Left lobe of liver (tissue), 2 donors: ENCODE data around the gene USP35. TPM values are rescaled to one million over a fixed set of nuclear protein-coding genes. Genes with fewer than 3 reads are reported as not detected.
"Not testable (repeated sequence)": the region's sequence is repeated elsewhere in the genome, so short reads cannot be mapped to it uniquely, and the experiment has no call there.

Experiments
- ATAC-seq: fragments of 200-7000 bp; cut with Tn5 transposase; one replicate; pipeline ENCODE4 v1.9.1; 2020; ENCODE audit warnings: mild to moderate bottlenecking, moderate library complexity
- DNase-seq: peaks from one replicate; pipeline ENCODE4 v3.0.0-alpha.2; 2020; ENCODE audit warnings: low spot score
- total RNA-seq: library from RNA; stranded (reverse); gene quantifications from one replicate; pipeline ENCODE4 v1.2.1, GENCODE V29; 2021
- donor health status: DM: no; HTN: no; CAD: no; lungs with moderate emphysema.
- donor health status: DM: no; HTN: yes; CAD: no.

Gene USP35
- total RNA-seq, 1 donor from 2014 or later = 7.8 TPM

DNA sequence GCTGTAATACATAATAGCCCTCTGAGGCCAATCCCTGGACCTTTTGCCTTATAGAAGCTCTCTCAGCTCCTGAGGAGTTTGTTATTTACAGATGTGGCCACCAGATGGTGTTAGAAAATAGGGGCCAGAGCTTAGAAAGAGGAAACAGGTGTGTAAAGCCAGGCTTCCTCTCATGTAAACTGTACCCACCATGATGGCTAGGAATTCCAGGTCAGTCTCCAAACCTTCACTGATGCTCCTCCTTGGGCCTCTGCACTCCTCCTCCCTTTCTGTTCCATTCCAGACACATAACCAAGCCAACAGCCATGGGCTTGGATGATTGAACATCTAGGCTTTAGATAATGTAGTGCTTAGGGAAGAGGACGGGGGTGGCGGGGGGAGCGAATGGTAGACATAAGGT lies 39.7 kb downstream of the USP35 start:
- peak; percentile 40 for DNase-seq
- peak; percentile 88 for ATAC-seq

DNA sequence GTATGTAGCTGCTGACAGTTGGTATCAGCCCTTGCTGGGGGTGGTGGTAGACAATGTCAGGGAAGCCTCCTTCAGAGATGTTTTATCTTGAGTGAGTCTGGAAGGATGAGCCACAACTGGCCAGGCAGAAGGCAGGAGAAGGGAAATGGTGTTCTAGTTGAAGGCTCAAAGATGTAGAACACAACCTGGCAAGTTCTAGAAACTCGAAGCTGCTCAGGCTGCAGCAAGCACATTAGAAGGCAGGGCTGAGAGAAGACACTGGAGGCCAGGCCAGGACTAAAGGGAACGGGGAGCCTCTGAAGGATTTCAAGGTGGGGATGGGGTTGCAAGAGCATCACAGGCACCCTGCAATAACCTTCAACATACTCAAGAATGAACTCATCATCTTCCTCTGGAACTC lies 40.4 kb downstream of the USP35 start:
- ATAC-seq (no peak), DNase-seq (peak; percentile 33)

DNA sequence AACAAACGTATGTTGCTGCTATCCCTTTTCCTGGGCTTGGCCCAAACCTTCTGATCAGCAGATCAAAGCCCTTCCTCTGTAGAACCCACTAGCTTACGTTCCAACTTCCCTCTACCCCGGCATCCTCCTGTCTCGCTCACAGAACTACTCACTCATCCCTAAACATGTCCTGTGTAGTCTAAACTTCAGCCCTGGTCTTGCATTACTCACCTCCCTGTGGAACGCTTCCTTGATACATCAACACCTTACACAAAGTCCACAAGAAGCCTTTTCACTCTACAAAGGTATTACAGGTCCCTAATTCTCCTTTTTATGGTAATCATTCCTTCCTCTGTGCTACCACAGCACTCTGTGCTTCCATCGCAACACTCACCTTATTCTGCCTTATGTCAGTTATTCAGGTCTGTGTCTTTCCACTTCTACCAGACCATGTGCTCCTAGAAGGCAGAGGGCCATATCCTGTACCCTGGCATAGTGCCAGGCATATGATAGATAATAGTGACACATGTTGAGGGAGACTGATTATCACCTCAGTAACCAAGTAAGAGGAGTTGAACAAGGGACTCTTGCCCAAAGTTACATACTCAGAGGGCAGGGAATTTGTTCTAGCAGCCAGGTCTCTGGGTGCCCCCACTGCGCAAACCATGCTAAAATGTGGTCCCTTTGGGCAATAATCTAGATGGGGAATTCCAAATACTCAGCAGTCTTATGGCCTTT lies 41.6 kb downstream of the USP35 start:
- DNase-seq (no peak), ATAC-seq (no peak)

DNA sequence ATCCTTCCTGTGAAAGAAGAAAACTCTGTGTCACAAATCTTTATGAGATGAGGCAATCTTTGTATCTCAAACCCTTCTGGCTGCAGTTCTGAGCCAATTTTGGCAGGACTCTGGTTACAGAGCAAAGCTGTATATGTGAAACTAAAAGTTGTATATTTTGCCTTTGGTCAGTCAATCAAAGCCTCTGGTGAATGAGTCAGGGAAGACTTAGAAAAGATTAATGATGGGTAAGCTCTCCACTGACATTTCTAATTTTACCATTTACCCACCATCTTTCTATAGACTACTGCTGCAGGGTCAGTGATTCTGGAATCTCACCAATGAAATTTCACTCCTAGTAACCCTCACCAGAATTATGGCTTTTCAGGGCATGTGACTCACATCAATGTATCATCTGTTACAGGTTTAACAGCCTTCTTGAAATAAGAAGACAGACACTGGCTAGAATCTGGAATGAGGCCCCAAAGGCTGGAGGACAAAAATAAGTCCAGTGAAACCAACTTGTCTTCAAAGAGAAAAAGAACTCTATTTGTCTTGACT lies 43.3 kb downstream of the USP35 start:
- DNase-seq = no peak

DNA sequence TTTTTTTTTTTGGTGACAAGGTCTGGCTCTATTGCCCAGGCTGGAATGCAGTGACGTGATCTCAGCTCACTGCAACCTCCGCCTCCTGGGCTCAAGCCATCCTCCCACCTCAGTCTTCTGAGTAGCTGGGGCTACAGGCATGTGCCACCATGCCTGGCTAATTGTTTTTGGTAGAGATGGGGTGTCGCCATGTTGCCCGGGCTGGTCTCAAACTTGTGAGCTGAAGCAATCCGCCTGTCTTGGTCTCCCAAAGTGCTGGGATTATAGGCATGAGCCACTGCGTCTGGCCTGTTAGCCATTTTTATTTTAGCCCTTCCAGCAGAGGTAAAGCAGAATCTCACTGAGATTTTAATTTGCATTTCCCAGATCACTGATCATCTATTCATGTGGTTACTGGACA lies 44.3 kb downstream of the USP35 start:
- ATAC-seq, DNase-seq: not testable (repeated sequence)

More for the DNA sequence above, 43.3 kb downstream of the USP35 start:
- ATAC-seq = peak; percentile 25

DNA sequence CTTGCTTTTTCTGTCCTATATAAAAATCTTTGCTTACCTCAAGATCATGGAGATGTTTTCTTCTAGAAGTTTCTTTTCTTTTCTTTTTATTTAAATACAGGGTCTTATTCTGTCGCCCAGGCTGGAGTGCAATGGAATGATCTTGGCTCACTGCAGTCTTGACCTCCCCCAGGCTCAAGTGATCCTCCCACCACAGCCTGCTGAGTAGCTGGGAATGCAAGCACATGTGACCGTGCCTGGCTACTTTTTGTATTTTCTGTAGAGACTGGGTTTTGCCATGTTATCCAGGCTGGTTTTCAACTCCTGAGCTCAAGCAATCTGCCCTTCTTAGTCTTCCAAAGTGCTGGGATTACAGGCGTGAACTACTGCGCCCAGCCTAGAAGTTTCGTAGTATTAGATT lies 45.3 kb downstream of the USP35 start:
- DNase-seq (no peak), ATAC-seq (no peak)

DNA sequence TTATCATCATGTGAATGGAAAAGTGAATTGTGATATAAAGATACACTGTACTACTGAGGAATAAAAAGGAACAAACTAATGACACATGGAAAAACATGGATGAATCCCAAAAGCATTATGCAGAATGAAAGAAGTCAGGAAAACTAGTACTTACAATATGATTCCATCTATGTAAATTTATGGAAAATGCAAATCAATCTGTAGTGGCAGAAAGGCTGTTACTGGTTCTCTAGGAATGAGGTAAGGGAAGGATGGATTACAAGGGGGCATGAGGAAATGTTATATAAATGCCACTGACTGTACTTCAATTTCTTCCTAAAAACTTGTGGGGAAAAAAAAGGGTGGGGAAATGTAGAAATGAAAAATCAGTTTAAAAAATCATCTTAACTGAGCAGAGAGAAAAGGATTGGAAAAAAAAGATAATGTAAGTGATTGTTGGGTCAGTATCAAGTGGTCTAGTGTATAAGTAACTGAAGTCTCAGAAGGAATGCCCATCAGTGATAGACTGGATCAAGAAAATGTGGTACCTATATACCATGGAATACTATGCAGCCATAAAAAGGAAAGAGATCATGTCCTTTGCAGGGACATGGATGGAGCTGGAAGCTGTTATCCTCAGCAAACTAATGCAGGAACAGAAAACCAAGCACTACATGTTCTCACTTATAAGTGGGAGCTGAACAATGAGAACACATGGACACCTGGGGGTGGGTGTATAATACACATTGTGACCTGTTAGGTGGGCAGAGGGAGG lies 48.8 kb downstream of the USP35 start:
- DNase-seq (no peak), ATAC-seq (no peak)

DNA sequence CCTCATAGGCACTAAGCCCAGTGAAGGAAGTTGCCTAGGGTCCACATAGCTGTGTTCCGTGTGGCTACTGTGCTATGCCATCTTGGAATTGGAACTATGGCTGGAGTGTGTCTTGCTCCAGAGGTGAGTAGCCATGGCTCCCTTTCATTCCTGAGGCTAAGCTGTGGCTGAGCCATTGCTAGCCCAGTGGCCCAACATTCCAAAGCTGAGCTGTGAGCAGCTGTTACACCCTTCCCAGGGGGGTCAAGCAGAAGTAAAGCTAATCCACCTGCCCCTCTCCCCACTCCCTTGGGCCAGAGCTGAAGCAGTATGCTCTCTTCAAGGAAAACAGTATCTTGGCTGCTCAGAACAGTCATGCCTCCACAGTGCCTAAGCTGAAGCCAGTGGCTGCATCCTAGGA lies 51.1 kb downstream of the USP35 start:
- no peak for ATAC-seq
- no peak for DNase-seq

DNA sequence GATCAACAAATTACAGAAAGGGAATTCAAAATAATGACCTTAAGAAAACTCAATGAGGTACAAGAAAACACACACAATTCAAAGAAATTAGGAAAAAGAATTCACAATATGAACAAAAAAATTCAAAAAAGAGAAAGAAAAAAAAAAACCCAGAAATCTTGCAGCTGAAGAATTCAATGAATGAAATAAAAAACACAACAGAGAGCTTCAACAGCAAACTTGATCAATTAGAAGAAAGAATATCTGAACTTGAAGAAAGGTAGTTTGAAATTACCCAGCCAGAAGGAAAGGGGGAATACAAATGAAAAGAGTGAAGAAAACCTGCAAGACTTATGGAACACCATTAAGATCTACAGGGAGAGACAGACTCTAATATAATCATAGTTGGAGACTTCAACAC lies 52.8 kb downstream of the USP35 start:
- no peak for DNase-seq
- ATAC-seq = no peak

DNA sequence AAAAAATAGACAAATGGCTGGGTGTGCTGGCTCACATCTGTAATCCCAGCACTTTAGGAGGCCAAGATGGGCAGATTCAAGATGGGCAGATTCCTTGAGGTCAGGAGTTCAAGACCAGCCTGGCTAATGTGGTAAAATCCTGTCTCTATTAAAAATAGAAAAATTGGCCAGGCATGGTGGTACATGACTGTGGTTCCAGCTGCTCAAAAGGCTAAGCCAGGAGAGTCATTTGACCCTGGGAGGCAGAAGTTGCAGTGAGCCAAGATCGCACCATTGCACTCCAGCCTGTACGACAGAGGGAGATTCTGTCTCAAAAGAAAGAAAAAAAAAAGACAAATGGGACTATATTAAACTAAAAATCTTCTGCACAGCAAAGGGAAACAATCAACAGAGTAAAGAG lies 55.4 kb downstream of the USP35 start:
- ATAC-seq = no peak
- no peak for DNase-seq

DNA sequence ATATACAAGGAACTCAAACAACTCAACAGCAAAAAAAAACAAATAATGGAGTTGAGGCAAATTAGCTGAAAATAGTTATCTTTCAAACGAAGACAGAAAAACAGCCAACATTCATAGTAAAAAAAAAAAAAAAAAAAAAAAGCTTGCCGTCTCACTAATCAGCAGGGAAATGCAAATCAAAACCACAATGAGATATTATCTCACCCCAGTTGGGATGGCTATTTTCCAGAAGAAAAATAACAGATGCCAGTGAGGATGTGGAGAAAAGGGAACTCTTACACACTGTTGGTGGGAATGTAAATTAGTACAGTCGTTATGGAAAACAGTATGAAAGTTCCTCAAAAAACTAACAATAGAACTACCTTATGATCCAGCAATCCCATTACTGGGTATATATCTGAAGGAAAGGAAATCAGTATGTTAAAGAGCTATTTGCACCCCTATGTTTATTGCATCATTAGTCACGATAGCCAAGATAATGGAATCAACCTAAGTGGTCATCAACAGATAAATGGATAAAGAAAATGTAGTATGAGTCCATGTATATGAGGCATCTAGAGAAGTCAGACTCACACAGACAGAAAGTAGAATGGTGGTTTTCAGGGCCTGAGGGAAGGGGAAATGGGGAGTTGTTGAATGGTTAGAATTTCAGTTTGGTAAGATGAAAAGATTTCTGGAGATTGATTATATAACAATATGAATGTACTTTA lies 56.0 kb downstream of the USP35 start:
- ATAC-seq (no peak), DNase-seq (no peak)

DNA sequence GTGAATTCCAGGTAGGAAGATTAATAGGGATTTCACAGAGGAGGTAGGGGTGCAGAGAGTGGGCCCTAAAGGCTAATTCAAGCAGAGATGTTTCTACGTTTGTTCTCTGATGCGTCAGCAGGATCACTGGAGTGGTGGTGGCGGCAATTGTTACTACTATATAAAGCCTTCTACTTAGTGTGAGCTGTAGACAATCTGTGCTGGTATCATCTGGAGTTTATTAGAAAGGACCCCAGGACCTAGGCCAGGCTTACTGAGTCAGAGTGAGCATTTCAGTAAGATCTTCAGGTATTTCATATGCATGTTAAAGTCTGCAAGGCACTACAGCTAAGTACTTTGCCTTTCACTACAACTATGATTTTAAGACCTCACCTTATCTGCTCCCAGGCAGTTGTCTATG lies 59.5 kb downstream of the USP35 start:
- no peak for DNase-seq
- no peak for ATAC-seq

DNA sequence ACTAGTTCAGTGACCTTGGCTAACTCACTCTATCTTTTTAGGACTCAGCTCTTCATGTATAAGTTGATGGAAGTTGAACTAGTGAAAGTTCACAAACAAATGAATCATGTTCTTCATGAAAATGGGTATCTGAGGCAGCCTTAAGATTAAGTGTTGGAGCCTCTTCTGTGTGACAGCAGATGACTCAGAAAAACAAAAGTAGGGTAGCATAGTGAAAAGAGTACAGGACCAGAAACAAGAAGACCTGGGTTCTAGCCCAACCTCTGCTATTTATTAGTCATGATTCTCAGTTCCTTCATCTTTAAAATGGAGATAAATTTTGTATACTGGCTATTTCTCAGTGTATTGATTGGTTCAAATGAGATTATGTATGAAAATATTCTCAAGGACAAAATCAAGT lies 60.2 kb downstream of the USP35 start:
- ATAC-seq = no peak
- no peak for DNase-seq

DNA sequence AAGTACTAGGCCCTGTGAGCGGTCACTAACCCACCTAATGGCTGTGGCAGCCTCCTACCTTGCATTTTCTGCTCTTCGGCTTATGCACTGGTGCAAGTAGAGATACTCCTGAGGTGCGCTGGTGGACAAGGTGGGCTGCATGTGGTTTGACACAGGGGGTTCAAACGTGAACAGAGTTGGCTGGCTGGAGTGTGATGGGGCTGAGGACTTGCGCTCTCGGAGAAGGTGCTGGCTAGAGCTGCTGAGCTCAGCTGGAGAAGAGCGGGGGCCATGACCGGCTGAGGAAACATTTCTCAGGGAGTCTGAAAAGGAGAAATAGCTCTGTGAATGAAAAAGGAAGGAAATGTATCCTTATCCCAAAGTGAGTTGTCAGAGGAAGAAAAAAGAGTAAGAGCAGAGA lies 61.4 kb downstream of the USP35 start:
- ATAC-seq = no peak
- no peak for DNase-seq

DNA sequence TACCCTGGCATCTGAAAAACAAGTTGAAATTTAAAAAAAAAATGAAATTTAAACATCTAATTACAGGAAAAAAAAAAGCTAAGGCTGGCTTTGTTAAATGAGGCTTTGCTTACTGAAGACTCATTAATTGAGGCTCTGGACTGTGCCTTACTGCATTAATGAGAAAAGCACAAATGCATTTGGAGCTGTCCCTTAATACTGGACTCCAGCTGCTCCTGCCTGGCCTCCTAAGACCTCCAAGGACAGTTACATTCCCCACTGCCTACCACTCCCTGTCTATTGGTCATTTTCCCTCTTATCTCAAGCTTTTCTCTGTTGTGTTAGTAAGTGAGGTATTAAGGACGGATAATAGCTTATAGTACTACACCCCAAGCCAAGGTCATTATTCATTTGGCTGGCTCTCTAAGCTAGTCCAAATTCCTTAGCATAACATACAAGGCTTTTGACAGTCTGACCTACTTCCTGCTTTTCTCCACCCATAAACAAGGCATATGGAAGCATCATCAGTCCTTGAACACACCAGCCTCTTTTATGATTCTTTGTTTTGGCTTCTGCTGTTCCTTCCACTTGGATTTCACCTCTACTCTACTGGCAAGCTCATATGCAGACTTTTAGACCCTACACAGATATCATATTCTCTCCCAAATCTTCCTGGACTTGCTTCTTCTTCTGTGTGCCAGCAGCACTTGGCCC lies 62.5 kb downstream of the USP35 start:
- ATAC-seq (no peak), DNase-seq (no peak)

DNA sequence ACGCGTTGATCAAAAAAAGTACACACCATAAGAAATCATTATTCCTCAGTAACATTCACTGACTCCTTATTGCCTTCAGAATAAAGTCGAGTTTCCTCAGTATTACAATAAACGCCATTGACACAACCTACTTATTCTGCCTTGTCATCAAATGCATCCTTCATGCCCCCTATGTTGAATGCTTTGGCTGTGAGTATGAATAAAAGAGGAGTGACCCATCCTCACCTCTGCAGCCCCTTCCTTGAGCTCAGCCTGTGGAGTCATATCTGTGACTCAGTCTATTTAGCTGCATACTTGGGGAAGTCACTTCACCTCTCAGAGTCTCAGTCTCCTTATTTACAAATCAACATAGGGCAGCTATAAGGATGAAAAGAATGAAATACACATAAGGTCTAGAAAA lies 65.1 kb downstream of the USP35 start:
- DNase-seq (no peak), ATAC-seq (no peak)

DNA sequence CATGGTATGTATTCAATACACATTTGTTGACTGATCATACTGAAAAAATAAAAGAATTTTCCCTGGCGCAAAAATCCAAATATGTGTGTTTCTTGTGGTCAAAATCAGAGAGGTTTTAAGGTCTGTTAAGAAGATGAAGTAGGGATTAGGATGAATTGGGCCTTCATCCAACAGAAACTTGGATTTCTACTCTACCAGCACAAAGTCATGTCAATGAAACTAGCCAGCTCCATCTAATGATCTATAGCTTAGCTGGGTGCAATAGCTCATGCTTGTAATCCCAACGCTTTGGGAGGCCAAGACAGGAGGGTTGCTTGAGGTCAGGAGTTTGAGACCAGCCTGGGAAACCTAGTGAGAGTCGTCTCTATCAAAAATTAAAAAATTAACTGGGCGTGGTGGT lies 65.5 kb downstream of the USP35 start:
- no peak for ATAC-seq

DNA sequence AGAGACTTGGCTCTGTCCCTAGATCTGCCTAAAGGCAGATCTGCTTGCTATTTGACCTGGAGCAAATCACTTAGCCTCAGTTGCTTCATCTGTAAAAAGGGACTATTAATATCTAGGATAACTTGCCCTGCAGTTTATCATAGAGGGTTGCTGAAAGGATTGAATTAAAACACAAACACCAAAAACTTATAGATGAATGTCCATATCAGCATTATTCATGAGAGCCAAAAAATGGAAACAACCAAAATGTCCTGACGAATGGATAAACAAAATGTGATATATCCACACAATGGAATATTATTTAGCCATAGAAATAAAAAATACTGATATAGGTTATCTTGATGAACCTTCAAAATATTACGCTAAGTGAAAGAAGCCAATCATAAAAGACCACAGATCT lies 67.2 kb downstream of the USP35 start:
- ATAC-seq = no peak
- DNase-seq = no peak

More for the DNA sequence above, 65.5 kb downstream of the USP35 start:
- DNase-seq = no peak

DNA sequence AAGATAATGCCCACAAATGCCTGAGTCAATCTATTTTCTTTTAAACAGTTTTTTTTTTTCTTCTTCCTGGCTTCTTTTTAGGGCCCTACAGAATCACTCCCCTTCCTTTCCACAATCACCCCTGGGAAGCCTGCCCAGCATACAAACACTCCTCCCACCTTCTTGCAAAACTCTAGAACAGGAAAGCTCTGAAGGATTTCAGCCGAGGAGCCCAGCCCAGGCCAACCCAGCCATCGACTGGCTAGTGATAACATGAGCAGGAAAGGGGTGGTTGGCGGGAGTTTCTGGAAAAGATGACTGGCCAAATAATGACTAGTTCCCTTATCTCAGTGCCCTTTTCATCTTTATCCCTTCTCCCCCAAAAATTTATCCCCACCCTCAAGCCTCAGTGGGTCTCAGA lies 68.2 kb downstream of the USP35 start:
- peak; percentile 92 for ATAC-seq
- DNase-seq = peak; percentile 81

DNA sequence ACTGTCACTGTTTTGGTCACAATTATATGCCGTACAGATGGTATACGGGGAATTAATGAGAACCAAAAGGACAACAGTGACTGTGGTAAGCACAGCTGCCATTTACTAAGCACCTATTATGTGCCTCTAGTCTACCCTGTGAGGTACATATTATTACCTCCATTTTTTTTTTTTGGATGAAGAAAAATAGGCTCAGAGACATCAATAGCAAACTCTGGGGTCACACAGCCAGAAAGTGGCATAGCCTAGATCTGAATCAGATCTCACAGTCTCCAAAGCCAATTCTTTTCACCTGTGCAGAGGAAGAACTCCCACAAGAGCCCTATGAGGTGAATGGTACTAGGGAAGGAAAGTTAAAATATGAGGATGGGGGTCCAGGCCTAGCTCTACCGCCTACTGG lies 68.9 kb downstream of the USP35 start:
- DNase-seq (no peak), ATAC-seq (no peak)
